ENCODE results near the gene ITGAL.
A peak's percentile ranks its signal among the peaks of the same experiment; 100 is the strongest.
"Not testable (repeated sequence)": the region's sequence is repeated elsewhere in the genome, so short reads cannot be mapped to it uniquely, and the experiment has no call there.

ITGAL gene

DNA sequence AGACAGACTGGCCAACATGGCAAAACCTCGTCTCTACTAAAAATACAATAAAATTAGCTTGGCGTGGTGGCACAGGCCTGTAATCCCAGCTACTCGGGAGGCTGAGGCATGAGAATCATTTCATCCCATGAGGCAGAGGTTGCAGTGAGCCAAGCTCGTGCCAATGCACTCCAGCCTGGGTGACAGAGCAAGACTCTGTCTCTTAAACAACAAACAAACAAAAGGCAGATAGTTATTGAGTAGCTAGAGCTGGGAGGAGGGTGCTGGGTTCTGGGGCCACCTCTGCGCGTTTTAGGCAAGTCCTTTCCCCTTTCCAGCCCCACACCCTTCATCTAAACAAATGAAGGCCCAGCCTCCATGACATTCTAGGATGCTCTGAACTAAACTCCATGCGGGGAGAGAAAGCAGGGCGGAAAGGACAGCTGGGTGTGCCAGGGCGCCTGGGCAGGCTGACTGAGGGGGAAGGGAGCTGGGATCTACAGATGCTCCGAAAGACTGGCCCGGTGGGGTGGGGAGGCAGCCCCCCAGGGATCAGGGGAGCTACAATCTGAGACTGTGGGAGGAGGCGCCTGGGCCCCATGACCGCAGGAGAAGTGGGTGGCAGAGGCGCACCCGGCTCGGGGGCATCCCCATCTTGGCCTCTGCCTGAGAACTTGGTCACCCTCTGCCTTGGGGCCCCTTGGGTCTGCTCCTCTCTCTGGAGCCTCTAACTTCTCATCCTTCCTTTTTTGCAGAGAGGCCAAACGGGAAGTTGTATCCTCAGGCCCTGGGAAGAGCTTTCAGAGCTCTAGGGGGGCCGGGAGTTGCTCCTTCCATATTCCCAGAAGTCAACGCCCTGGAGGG, 910 bp downstream of the ITGAL start:
- Mint-ChIP-seq H3K9me3 (no peaks in the 10 kb centered on the region), H3K4me1 (ENCODE audit: low read depth) (peaks cover 44% of the 10 kb centered on the region), H3K4me3 (peak overlapping the region; percentile 100), H3K27me3 (ENCODE audit: low read depth) (no peaks in the 10 kb centered on the region), H3K36me3 (ENCODE audit: low read depth) (peaks cover 48% of the 10 kb centered on the region), H3K27ac (peak overlapping the region; percentile 98)

GRCh38 chr16:30474074-30474452, 1.5 kb downstream of the ITGAL start:
- Mint-ChIP-seq H3K27me3 (ENCODE audit: low read depth) (no peaks in the 10 kb centered on the region), H3K27ac (peak overlapping the region; percentile 98), H3K4me1 (ENCODE audit: low read depth) (peaks cover 48% of the 10 kb centered on the region), H3K4me3 (peak overlapping the region; percentile 100), H3K36me3 (ENCODE audit: low read depth) (peaks cover 52% of the 10 kb centered on the region), H3K9me3 (no peaks in the 10 kb centered on the region)

- no peaks in the 10 kb centered on the region for H3K27me3 Mint-ChIP-seq (ENCODE audit: low read depth)
- H3K9me3 Mint-ChIP-seq: no peaks in the 10 kb centered on the region
- H3K36me3 Mint-ChIP-seq (ENCODE audit: low read depth): peaks cover 52% of the 10 kb centered on the region
- H3K4me1 Mint-ChIP-seq (ENCODE audit: low read depth): peaks cover 46% of the 10 kb centered on the region
- H3K4me3 Mint-ChIP-seq: peak overlapping the region; percentile 100
- peak overlapping the region; percentile 72 for H3K27ac Mint-ChIP-seq
Measured at GRCh38 chr16:30474684-30475083, 2.1 kb downstream of the ITGAL start.

DNA sequence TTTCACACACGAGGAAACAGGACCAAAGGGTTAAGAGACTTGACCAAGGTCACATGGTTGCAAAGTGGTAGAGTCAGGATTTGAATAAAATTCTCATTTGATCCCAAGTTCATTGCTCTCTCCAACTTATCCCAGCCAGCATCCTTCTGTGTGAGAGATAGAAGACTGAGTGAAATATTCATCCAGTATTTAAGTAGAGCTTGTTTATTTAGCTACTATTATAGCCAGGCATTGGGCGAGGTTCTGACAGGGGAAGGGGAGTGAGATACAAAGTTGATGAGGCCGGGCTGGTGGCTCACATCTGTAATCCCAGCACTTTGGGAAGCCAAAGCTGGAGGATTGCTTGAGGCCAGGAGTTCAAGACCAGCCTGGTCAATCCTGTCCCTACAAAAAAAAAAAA, 4.4 kb downstream of the ITGAL start:
- Mint-ChIP-seq H3K4me1 (ENCODE audit: low read depth) (peaks cover 48% of the 10 kb centered on the region), H3K9me3 (no peaks in the 10 kb centered on the region), H3K27me3 (ENCODE audit: low read depth) (no peaks in the 10 kb centered on the region), H3K27ac (peak overlapping the region; percentile 12), H3K36me3 (ENCODE audit: low read depth) (peaks cover 69% of the 10 kb centered on the region), H3K4me3 (peak overlapping the region; percentile 37)

DNA sequence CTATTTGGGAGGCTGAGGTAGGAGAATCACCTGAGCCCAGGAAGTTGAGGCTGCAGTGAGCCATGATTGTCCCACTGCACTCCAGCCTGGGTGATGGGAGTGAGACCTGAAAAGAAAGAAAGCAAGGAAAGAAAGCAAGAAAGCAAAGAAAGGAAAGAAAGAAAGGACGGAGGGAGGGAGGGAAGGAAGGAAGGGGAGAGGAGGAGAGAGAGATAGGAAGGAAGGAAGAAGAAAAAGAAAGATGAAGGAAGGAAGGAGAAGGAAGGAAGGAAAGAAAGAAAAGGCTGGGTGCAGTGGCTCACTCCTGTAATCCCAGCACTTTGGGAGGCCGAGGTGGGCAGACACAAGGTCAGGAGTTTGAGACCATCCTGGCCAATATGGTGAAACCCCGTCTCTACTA, 5.2 kb downstream of the ITGAL start:
- H3K4me3 Mint-ChIP-seq: peak overlapping the region; percentile 43
- H3K4me1 Mint-ChIP-seq (ENCODE audit: low read depth): peaks cover 48% of the 10 kb centered on the region
- H3K27ac Mint-ChIP-seq: peak overlapping the region; percentile 3
- not testable (repeated sequence) for H3K27me3 Mint-ChIP-seq (ENCODE audit: low read depth); H3K9me3 Mint-ChIP-seq
- peaks cover 69% of the 10 kb centered on the region for H3K36me3 Mint-ChIP-seq (ENCODE audit: low read depth)

GRCh38 chr16:30478766-30479478, 6.4 kb downstream of the ITGAL start:
- Mint-ChIP-seq H3K4me1 (ENCODE audit: low read depth) (peaks cover 51% of the 10 kb centered on the region), H3K27me3 (ENCODE audit: low read depth) (no peaks in the 10 kb centered on the region), H3K36me3 (ENCODE audit: low read depth) (peaks cover 67% of the 10 kb centered on the region), H3K4me3 (peak overlapping the region; percentile 61), H3K9me3 (no peaks in the 10 kb centered on the region), H3K27ac (peak overlapping the region; percentile 47)

DNA sequence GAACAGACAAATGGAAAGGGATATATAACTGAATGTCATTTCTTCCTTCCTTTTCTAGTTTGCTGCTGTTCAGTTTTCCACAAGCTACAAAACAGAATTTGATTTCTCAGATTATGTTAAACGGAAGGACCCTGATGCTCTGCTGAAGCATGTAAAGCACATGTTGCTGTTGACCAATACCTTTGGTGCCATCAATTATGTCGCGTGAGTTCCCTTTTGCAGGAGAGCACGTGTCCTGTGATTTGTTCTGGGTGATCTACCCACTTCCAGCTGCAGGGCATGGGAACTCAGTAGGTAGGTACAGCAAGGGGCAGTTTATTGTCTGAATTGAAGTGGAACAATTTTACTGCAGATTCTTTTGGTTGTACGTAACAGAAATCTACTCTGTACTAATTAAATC, 8.8 kb downstream of the ITGAL start:
- Mint-ChIP-seq H3K27me3 (ENCODE audit: low read depth) (no peaks in the 10 kb centered on the region), H3K4me1 (ENCODE audit: low read depth) (peaks cover 46% of the 10 kb centered on the region), H3K4me3 (no peak overlapping the region), H3K27ac (no peak overlapping the region), H3K36me3 (ENCODE audit: low read depth) (peaks cover 65% of the 10 kb centered on the region), H3K9me3 (no peaks in the 10 kb centered on the region)

DNA sequence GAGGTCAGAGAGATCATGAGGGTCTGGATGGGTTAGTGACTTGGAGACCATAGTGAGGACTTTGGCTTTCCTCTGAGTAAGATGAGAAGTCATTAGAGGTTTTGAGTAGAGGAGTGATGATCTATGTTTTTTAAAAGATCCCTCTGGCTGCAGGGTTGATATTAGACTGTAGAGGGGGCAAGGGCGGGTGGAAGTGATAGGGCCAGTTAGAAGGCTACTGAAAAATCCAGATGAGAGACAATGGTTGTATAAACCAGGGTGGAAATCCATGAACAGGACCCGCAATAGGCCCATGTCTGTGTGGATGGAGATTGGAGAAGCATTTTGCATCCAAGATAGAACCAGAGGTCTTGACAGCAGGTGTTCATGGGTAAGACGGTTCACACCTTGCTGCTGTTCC, 9.8 kb downstream of the ITGAL start:
- Mint-ChIP-seq H3K4me1 (ENCODE audit: low read depth) (peaks cover 42% of the 10 kb centered on the region), H3K36me3 (ENCODE audit: low read depth) (peaks cover 61% of the 10 kb centered on the region), H3K4me3 (peak overlapping the region; percentile 23), H3K27me3 (ENCODE audit: low read depth) (no peaks in the 10 kb centered on the region), H3K9me3 (no peaks in the 10 kb centered on the region), H3K27ac (peak overlapping the region; percentile 49)

GRCh38 chr16:30484887-30485286, 12.3 kb downstream of the ITGAL start:
- Mint-ChIP-seq H3K27ac (peak overlapping the region; percentile 49), H3K36me3 (ENCODE audit: low read depth) (peaks cover 66% of the 10 kb centered on the region), H3K4me3 (no peak overlapping the region), H3K27me3 (ENCODE audit: low read depth) (no peaks in the 10 kb centered on the region), H3K4me1 (ENCODE audit: low read depth) (peaks cover 39% of the 10 kb centered on the region), H3K9me3 (no peaks in the 10 kb centered on the region)

DNA sequence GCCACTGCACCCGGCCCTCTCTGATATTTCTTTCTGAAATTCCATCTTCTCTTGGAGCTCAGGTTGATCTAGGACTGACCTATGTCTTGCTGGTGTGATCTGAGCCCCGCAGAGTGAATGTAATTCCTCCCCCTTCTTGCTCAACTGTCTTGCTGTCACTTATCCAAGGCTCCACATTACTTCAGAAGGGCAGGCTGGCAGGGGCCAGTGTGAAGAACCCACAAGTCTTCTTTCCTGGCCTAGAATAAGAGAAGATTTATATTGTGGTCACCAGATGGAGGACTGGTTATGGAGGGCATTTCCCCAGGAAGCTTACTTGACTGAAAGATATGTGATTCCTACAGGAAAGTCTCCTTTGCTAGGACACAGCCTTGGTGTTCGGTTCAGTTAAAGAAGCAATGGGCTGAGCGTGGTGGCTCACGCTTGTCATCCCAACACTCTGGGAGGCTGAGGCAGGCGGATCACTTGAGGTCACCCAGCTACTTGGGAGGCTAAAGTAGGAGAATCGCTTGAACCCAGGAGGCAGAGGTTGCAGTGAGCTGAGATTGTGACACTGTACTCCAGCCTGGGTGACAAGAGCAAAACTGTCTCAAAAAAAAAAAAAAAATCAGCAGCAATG, 13.4 kb downstream of the ITGAL start:
- peak overlapping the region; percentile 52 for H3K27ac Mint-ChIP-seq
- H3K27me3 Mint-ChIP-seq (ENCODE audit: low read depth): no peaks in the 10 kb centered on the region
- peaks cover 65% of the 10 kb centered on the region for H3K36me3 Mint-ChIP-seq (ENCODE audit: low read depth)
- no peaks in the 10 kb centered on the region for H3K9me3 Mint-ChIP-seq
- peaks cover 38% of the 10 kb centered on the region for H3K4me1 Mint-ChIP-seq (ENCODE audit: low read depth)
- H3K4me3 Mint-ChIP-seq: no peak overlapping the region

DNA sequence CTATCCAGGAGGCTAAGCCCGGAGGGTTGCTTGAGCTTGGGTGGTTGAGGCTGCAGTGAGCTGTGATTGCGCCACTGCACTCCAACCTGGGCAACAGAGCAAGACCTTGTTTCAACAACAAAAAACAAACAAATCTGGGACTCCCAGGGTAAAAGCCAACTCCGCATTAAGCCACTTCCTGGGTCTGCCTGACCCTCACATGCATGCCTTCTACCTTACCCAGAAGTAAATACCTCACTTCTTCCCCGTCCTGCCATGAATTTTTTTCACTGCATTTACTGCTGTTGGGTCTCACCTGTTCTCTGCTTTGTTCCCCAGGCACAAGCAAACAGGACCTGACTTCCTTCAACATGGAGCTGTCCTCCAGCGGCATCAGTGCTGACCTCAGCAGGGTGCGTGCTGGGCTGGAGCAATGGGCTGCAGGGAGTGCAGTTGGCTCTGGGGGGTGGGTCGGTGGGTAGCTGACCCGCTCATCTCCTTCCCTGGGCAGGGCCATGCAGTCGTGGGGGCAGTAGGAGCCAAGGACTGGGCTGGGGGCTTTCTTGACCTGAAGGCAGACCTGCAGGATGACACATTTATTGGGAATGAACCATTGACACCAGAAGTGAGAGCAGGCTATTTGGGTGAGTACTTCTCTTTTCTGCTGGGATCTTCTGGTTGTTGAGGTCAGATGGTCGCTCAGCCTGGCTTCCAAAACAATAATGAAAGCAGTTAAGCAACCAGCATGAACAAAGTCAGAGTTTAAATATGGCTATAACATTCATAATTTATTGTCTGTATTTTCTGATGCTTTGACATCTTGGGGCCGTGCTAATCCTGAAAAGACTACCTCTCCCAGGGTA, 16.4 kb downstream of the ITGAL start:
- Mint-ChIP-seq H3K9me3 (no peaks in the 10 kb centered on the region), H3K27ac (peak overlapping the region; percentile 41), H3K36me3 (ENCODE audit: low read depth) (peaks cover 55% of the 10 kb centered on the region), H3K4me1 (ENCODE audit: low read depth) (peaks cover 31% of the 10 kb centered on the region), H3K27me3 (ENCODE audit: low read depth) (no peaks in the 10 kb centered on the region), H3K4me3 (no peak overlapping the region)

GRCh38 chr16:30490210-30490609, 17.7 kb downstream of the ITGAL start:
- Mint-ChIP-seq H3K4me3 (no peak overlapping the region), H3K27me3 (ENCODE audit: low read depth) (no peaks in the 10 kb centered on the region), H3K27ac (no peak overlapping the region), H3K4me1 (ENCODE audit: low read depth) (peaks cover 28% of the 10 kb centered on the region), H3K36me3 (ENCODE audit: low read depth) (peaks cover 57% of the 10 kb centered on the region), H3K9me3 (no peaks in the 10 kb centered on the region)

GRCh38 chr16:30491229-30491628, 18.7 kb downstream of the ITGAL start:
- peaks cover 56% of the 10 kb centered on the region for H3K36me3 Mint-ChIP-seq (ENCODE audit: low read depth)

GRCh38 chr16:30491744-30492308, 19.3 kb downstream of the ITGAL start:
- Mint-ChIP-seq H3K36me3 (ENCODE audit: low read depth) (peaks cover 53% of the 10 kb centered on the region), H3K9me3 (no peaks in the 10 kb centered on the region), H3K27ac (peak overlapping the region; percentile 73), H3K4me1 (ENCODE audit: low read depth) (peaks cover 23% of the 10 kb centered on the region), H3K4me3 (no peak overlapping the region), H3K27me3 (ENCODE audit: low read depth) (no peaks in the 10 kb centered on the region)

More at GRCh38 chr16:30491229-30491628, 18.7 kb downstream of the ITGAL start:
- H3K4me1 Mint-ChIP-seq (ENCODE audit: low read depth): peaks cover 26% of the 10 kb centered on the region
- no peak overlapping the region for H3K4me3 Mint-ChIP-seq
- no peaks in the 10 kb centered on the region for H3K27me3 Mint-ChIP-seq (ENCODE audit: low read depth)
- H3K27ac Mint-ChIP-seq: peak overlapping the region; percentile 62
- no peaks in the 10 kb centered on the region for H3K9me3 Mint-ChIP-seq

Measured in T-helper 1 cell treated with Interleukin-12 subunit alpha and Interleukin-12 subunit beta and Interleukin-4 antibody, amounts not matched to agents 30 μg/mL and 1 μg/mL, for 36 hours (primary cell).